GM12878 (cell line): ENCODE measurements around the gene EDEM3.

Source experiments
- CTCF ChIP-seq, 3 experiments: IDR thresholded peaks in 2 of 3; conservative IDR thresholded peaks in 1 of 3; 2 replicates each; pipeline ENCODE4 v1.5.1; 2011; ENCODE audit warnings: low read depth in 3 of 3, low read length in 3 of 3, mild to moderate bottlenecking in 3 of 3, control low read depth in 2 of 3, moderate library complexity in 2 of 3, inconsistent platforms in 1 of 3, mixed read lengths in 1 of 3; ENCODE audit not compliant: control insufficient read depth in 2 of 3, insufficient read depth in 1 of 3; ENCODE audit errors: extremely low read depth in 1 of 3
- MYC ChIP-seq: IDR thresholded peaks from 2 replicates; pipeline ENCODE4 v1.6.1; 2011; ENCODE audit warnings: mild to moderate bottlenecking, low read length, moderate library complexity, inconsistent platforms; ENCODE audit not compliant: insufficient read depth, insufficient replicate concordance, insufficient read length, severe bottlenecking

- TF ChIP-seq MYC (no peak), CTCF (IDR thresholded peaks at IDR 0.05 in 2 of 3, conservative IDR thresholded peaks at IDR 0.05 in 1 of 3; ENCODE audit: control insufficient read depth in 2 of 3, extremely low read depth in 1 of 3, insufficient read depth in 1 of 3, low read depth in 3 of 3, low read length in 3 of 3) (no peak)
Observed at GRCh38 chr1:184768467-184768866, 13.8 kb upstream of the EDEM3 start.
